Thyroid gland (tissue), 4 donors: ENCODE measurements around the gene TM4SF5.

Source experiments
- POLR2A ChIP-seq, 2 donors: fragments of 450-650 bp; IDR thresholded peaks; one replicate each; pipeline ENCODE4 v1.6.1; 2017; ENCODE audit warnings: antibody characterized with exemption in 2 of 2, mild to moderate bottlenecking in 2 of 2, moderate library complexity in 1 of 2
- TF ChIP-seq, protein P1 (sequence below), 6 experiments: fragments of 200-600 bp in 3 of 6; fragments of 450-650 bp in 3 of 6; sonication (generic) in 3 of 6; IDR thresholded peaks; one replicate each; pipeline ENCODE4 v1.5.1; 2016 to 2019; ENCODE audit warnings: antibody characterized with exemption in 6 of 6, mild to moderate bottlenecking in 2 of 6, inconsistent platforms in 1 of 6, moderate library complexity in 1 of 6

DNA sequence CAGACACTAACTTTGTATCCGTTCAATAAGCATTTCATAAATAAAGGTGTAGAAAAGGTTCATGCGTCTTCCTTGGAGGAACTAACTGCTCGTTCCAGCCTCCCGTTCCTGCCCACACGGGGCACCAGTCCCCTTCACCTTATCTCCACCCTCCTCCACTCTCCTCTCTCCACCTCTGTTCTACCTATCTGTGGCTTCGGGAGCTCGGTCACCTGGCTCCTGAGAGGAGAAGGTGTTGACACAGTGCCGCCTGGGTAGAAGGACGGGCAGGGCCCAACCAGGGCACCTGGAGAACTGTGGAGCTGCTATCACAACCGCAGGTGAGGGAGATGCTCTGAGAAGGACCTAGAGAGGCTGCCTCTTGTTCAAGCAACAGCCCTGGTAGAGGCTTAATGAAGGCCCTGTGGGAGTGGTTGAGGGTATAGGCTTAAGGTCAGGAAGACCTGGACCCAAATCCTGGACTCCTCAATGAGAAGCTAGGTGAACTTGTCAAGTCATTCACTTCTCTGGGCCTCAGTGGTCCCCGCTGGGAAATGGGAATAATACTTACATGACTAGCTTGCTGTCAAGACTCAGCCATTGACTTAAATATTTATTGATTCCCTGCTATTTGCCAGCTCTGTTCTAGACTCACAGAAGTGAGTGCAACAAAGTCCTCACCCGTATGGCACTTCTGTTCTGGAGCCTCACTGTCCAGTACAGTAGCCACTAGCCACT, 51.8 kb downstream of the TM4SF5 start:
- TF ChIP-seq POLR2A (IDR thresholded peaks at IDR 0.05) = no peak
- TF ChIP-seq, protein P1, sequence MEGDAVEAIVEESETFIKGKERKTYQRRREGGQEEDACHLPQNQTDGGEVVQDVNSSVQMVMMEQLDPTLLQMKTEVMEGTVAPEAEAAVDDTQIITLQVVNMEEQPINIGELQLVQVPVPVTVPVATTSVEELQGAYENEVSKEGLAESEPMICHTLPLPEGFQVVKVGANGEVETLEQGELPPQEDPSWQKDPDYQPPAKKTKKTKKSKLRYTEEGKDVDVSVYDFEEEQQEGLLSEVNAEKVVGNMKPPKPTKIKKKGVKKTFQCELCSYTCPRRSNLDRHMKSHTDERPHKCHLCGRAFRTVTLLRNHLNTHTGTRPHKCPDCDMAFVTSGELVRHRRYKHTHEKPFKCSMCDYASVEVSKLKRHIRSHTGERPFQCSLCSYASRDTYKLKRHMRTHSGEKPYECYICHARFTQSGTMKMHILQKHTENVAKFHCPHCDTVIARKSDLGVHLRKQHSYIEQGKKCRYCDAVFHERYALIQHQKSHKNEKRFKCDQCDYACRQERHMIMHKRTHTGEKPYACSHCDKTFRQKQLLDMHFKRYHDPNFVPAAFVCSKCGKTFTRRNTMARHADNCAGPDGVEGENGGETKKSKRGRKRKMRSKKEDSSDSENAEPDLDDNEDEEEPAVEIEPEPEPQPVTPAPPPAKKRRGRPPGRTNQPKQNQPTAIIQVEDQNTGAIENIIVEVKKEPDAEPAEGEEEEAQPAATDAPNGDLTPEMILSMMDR (IDR thresholded peaks at IDR 0.05) = no peak
